ENCODE data around the gene IGSF22. TPM values are rescaled to one million over a fixed set of nuclear protein-coding genes. Genes with fewer than 3 reads are reported as not detected.

IGSF22 gene
- total RNA-seq, 1 donor from 2014 or later, result not detected

GRCh38 chr11:18709414-18709813, 16.6 kb downstream of the IGSF22 start:
- Mint-ChIP-seq H3K27me3 (ENCODE audit: low read depth) (peaks cover 38% of the 10 kb centered on the region), H3K4me1 (ENCODE audit: low read depth) (no peaks in the 10 kb centered on the region), H3K9me3 (ENCODE audit: low read depth) (no peaks in the 10 kb centered on the region), H3K36me3 (ENCODE audit: low read depth) (no peaks in the 10 kb centered on the region), H3K27ac (ENCODE audit: unreplicated experiment) (no peak overlapping the region), H3K4me3 (ENCODE audit: unreplicated experiment) (no peak overlapping the region)
- peak; percentile 44 for DNase-seq (ENCODE audit: low spot score)
- TF ChIP-seq CTCF (IDR thresholded peaks at IDR 0.05), result no peak

- DNase-seq (ENCODE audit: low spot score), result peak; percentile 36
Observed at GRCh38 chr11:18707811-18708340, 18.1 kb downstream of the IGSF22 start.

GRCh38 chr11:18706330-18707243, 19.4 kb downstream of the IGSF22 start:
- peaks cover under 1% of the 10 kb centered on the region for H3K36me3 Mint-ChIP-seq (ENCODE audit: low read depth)
- DNase-seq (ENCODE audit: low spot score), result peak; percentile 67
- H3K9me3 Mint-ChIP-seq (ENCODE audit: low read depth), result no peaks in the 10 kb centered on the region
- TF ChIP-seq CTCF (IDR thresholded peaks at IDR 0.05), result no peak
- H3K4me1 Mint-ChIP-seq (ENCODE audit: low read depth), result no peaks in the 10 kb centered on the region
- H3K27ac Mint-ChIP-seq (ENCODE audit: unreplicated experiment), result no peak overlapping the region
- peak overlapping the region; percentile 68 for H3K4me3 Mint-ChIP-seq (ENCODE audit: unreplicated experiment)
- peaks cover 38% of the 10 kb centered on the region for H3K27me3 Mint-ChIP-seq (ENCODE audit: low read depth)

More at GRCh38 chr11:18707811-18708340, 18.1 kb downstream of the IGSF22 start:
- no peak for TF ChIP-seq CTCF (IDR thresholded peaks at IDR 0.05)
- Mint-ChIP-seq H3K4me1 (ENCODE audit: low read depth) (no peaks in the 10 kb centered on the region), H3K9me3 (ENCODE audit: low read depth) (no peaks in the 10 kb centered on the region), H3K27me3 (ENCODE audit: low read depth) (peaks cover 40% of the 10 kb centered on the region), H3K36me3 (ENCODE audit: low read depth) (no peaks in the 10 kb centered on the region), H3K27ac (ENCODE audit: unreplicated experiment) (no peak overlapping the region), H3K4me3 (ENCODE audit: unreplicated experiment) (no peak overlapping the region)

GRCh38 chr11:18705651-18706281, 20.2 kb downstream of the IGSF22 start:
- peak; percentile 87 for DNase-seq (ENCODE audit: low spot score)
- no peak for TF ChIP-seq CTCF (IDR thresholded peaks at IDR 0.05)
- H3K4me3 Mint-ChIP-seq (ENCODE audit: unreplicated experiment), result peak overlapping the region; percentile 57
- no peaks in the 10 kb centered on the region for H3K9me3 Mint-ChIP-seq (ENCODE audit: low read depth)
- no peaks in the 10 kb centered on the region for H3K4me1 Mint-ChIP-seq (ENCODE audit: low read depth)
- H3K27me3 Mint-ChIP-seq (ENCODE audit: low read depth), result peaks cover 36% of the 10 kb centered on the region
- peaks cover 3% of the 10 kb centered on the region for H3K36me3 Mint-ChIP-seq (ENCODE audit: low read depth)
- H3K27ac Mint-ChIP-seq (ENCODE audit: unreplicated experiment), result no peak overlapping the region

GRCh38 chr11:18704698-18705097, 21.3 kb downstream of the IGSF22 start:
- H3K27ac Mint-ChIP-seq (ENCODE audit: unreplicated experiment), result no peak overlapping the region

More at GRCh38 chr11:18704698-18705097, 21.3 kb downstream of the IGSF22 start:
- Mint-ChIP-seq H3K4me3 (ENCODE audit: unreplicated experiment) (no peak overlapping the region), H3K4me1 (ENCODE audit: low read depth) (peaks cover 5% of the 10 kb centered on the region), H3K36me3 (ENCODE audit: low read depth) (peaks cover 3% of the 10 kb centered on the region), H3K9me3 (ENCODE audit: low read depth) (no peaks in the 10 kb centered on the region), H3K27me3 (ENCODE audit: low read depth) (peaks cover 28% of the 10 kb centered on the region)
- no peak for TF ChIP-seq CTCF (IDR thresholded peaks at IDR 0.05)
- no peak for DNase-seq (ENCODE audit: low spot score)
